ENCODE measurements around the gene EIF4G2.

DNA sequence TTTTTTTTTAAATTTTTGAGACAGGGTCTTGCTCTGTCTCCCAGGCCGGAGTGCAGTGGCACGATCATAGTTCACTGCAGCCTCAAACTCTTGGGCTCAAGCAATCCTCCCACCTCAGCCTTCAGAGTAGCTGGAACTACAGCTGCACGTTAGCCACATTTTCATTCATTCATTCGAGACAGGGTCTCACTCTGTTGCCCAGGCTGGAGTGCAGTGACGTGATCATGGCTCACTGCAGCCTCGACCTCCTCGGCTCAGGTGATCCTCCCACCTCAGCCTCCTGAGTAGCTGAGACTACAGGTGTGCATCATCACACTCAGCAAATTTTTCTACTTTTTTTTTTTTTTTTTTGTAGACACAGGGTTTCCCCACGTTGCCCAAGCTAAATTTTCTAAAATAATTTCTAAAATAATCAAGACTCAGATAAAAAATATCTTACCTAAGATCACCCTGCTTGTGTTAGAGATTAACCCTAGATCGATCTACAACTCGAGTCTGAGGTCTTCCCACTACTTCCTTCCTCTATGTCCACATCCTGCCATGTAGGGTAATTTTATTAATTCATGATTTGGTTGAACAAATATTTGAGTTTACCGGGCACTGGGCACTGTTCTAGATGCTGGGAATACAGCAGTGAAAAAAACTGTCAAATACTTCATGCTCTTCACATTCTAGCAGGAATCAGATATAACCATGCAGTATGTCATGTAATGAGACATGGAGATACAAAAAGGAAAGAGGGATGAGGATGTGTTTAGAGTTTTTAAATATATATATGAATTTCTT lies 15.1 kb downstream of the EIF4G2 start:
- TF ChIP-seq, protein P1, sequence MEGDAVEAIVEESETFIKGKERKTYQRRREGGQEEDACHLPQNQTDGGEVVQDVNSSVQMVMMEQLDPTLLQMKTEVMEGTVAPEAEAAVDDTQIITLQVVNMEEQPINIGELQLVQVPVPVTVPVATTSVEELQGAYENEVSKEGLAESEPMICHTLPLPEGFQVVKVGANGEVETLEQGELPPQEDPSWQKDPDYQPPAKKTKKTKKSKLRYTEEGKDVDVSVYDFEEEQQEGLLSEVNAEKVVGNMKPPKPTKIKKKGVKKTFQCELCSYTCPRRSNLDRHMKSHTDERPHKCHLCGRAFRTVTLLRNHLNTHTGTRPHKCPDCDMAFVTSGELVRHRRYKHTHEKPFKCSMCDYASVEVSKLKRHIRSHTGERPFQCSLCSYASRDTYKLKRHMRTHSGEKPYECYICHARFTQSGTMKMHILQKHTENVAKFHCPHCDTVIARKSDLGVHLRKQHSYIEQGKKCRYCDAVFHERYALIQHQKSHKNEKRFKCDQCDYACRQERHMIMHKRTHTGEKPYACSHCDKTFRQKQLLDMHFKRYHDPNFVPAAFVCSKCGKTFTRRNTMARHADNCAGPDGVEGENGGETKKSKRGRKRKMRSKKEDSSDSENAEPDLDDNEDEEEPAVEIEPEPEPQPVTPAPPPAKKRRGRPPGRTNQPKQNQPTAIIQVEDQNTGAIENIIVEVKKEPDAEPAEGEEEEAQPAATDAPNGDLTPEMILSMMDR (IDR thresholded peaks at IDR 0.05): no peak
- no peak for TF ChIP-seq POLR2AphosphoS5 (IDR thresholded peaks at IDR 0.05)
- TF ChIP-seq POLR2A (IDR thresholded peaks at IDR 0.05): no peak
- TF ChIP-seq EP300 (IDR thresholded peaks at IDR 0.05): no peak
